ENCODE measurements around the gene OBSL1.

GRCh38 chr2:219611866-219612576 lies 40.7 kb upstream of the OBSL1 start:
- TF ChIP-seq, protein P1, sequence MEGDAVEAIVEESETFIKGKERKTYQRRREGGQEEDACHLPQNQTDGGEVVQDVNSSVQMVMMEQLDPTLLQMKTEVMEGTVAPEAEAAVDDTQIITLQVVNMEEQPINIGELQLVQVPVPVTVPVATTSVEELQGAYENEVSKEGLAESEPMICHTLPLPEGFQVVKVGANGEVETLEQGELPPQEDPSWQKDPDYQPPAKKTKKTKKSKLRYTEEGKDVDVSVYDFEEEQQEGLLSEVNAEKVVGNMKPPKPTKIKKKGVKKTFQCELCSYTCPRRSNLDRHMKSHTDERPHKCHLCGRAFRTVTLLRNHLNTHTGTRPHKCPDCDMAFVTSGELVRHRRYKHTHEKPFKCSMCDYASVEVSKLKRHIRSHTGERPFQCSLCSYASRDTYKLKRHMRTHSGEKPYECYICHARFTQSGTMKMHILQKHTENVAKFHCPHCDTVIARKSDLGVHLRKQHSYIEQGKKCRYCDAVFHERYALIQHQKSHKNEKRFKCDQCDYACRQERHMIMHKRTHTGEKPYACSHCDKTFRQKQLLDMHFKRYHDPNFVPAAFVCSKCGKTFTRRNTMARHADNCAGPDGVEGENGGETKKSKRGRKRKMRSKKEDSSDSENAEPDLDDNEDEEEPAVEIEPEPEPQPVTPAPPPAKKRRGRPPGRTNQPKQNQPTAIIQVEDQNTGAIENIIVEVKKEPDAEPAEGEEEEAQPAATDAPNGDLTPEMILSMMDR (conservative IDR thresholded peaks at IDR 0.05; ENCODE audit: low read length): no peak
- no peak for TF ChIP-seq EZH2phosphoT487 (IDR thresholded peaks at IDR 0.05; ENCODE audit: borderline replicate concordance)
